Sigmoid colon (tissue), 7 donors: ENCODE results near the gene CTAG2. TPM values are rescaled to one million over a fixed set of nuclear protein-coding genes. Genes with fewer than 3 reads are reported as not detected.
"Not testable (repeated sequence)": the region's sequence is repeated elsewhere in the genome, so short reads cannot be mapped to it uniquely, and the experiment has no call there.

ENCODE experiments used
- DNase-seq: peaks from one replicate; pipeline ENCODE4 v3.0.0-alpha.2; 2019
- H3K27ac ChIP-seq, 4 donors: fragments of 200-600 bp; sonication (generic); one replicate each; pipeline ENCODE4 v1.5.1; 2016 to 2019; ENCODE audit warnings: mild to moderate bottlenecking in 1 of 4
- H3K27me3 ChIP-seq, 3 donors: fragments of 200-600 bp; sonication (generic); one replicate each; pipeline ENCODE4 v1.5.1; 2019; ENCODE audit warnings: mild to moderate bottlenecking in 1 of 3
- H3K36me3 ChIP-seq, 4 donors: fragments of 200-600 bp; sonication (generic); one replicate each; pipeline ENCODE4 v1.5.1; 2016 to 2019
- H3K4me1 ChIP-seq, 4 donors: fragments of 200-600 bp; sonication (generic); one replicate each; pipeline ENCODE4 v1.5.1; 2017 to 2019
- H3K4me3 ChIP-seq, 4 donors: fragments of 200-600 bp; sonication (generic); one replicate each; pipeline ENCODE4 v1.5.1; 2017 to 2019; ENCODE audit warnings: mild to moderate bottlenecking in 2 of 4, moderate library complexity in 1 of 4
- H3K9me3 ChIP-seq, 4 donors: fragments of 200-600 bp in 3 of 4; sonication (generic) in 3 of 4; one replicate each; pipeline versions ENCODE4 v1.5.1 to v1.6.1; 2013 to 2019
- CTCF ChIP-seq, 4 experiments: fragments of 450-650 bp in 3 of 4; fragments of 200-600 bp in 1 of 4; IDR thresholded peaks; one replicate each; pipeline ENCODE4 v1.5.1; 2016 to 2019; ENCODE audit warnings: antibody characterized with exemption in 4 of 4, mild to moderate bottlenecking in 3 of 4, moderate library complexity in 2 of 4
- EP300 ChIP-seq, 4 donors: sonication (generic); formaldehyde crosslinking; IDR thresholded peaks; one replicate each; pipeline ENCODE4 v1.6.1; 2017; ENCODE audit warnings: antibody characterized with exemption in 4 of 4
- POLR2A ChIP-seq, 2 donors: fragments of 450-650 bp; IDR thresholded peaks; one replicate each; pipeline ENCODE4 v1.6.1; 2016; ENCODE audit warnings: antibody characterized with exemption in 2 of 2, mild to moderate bottlenecking in 2 of 2, moderate library complexity in 2 of 2
- POLR2AphosphoS5 ChIP-seq, 4 donors: sonication (generic); formaldehyde crosslinking; IDR thresholded peaks; one replicate each; pipeline ENCODE4 v1.6.1; 2017; ENCODE audit warnings: antibody characterized with exemption in 4 of 4
- WGBS, 2 donors: extraction: QIAGEN DNeasy Blood & Tissue Kit; methylation state at CpG; one replicate each; pipeline ENCODE4 v1.1.7; 2013; 5-methylcytosine and 5-hydroxymethylcytosine counted together
- intact Hi-C: fragments of 100-400 bp; cut with DNase I; formaldehyde crosslinking; loops from one replicate; pipeline ENCODE4 v1.15.1; 2023
- polyA plus RNA-seq, 3 donors: library from polyadenylated mRNA; stranded (reverse); fragments of 200-250 nt; gene quantifications; one replicate each; pipeline ENCODE4 v1.2.3, GENCODE V29; 2013
- total RNA-seq, 4 donors: library from RNA; depleted of rRNA; stranded (reverse); fragments of >200 nt; gene quantifications; one replicate each; pipeline ENCODE4 v1.1.0, GENCODE V29; 2016
- donor health status: healthy with polysubstance abuse.
- donor health status: Bipolar disorder and iron deficiency.
- donor health status: healthy.

The CTAG2 gene
- total RNA-seq (not detected), polyA plus RNA-seq (1 to 10 TPM in 1 of 3 donors, not detected in 2; 3.0 TPM)

- H3K4me3 ChIP-seq, intact Hi-C loops, H3K4me1 ChIP-seq, H3K36me3 ChIP-seq, H3K27me3 ChIP-seq, DNase-seq, H3K27ac ChIP-seq, H3K9me3 ChIP-seq: not testable (repeated sequence)
- no CpG with 5 or more reads among the region's 27 CpGs for WGBS, 2 donors
Measured at GRCh38 chrX:154653413-154653812, at the start of gene CTAG2. Gene CTAG2 (minus strand): TSS chrX:154653579. CDS start chrX:154653515, 64 bp downstream.

DNA sequence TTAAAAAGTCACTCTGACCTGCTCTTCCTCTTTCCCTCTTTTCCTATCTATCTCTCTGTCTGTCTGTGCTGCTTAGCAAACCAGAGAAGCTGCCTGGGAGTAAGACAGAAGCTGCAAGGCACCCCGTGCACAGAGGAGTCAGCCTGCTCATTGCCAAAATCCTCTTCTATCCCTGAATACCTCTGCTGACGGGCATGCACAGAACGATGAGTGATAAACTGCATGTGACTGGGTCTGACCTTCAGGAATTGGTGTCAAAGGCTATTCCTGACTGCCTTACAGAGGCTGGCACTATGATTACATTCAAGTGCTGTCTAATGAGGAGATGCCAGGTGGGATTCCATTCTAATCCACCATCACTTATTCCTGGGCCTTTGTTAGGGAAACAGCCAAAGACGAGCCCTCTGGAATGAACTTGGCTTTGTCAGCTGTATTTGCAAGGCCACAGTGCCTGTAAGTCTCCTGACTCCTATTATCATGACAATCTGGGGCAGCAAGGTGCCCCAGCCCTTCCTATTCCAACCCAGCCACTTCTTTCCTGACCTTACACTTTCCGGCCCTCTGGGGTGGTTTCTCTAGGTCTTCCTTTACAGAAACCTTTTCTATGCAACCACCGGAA lies 45.4 kb upstream of the CTAG2 start:
- H3K27ac ChIP-seq: no peak overlapping the region
- H3K36me3 ChIP-seq: no peaks in the 10 kb centered on the region
- TF ChIP-seq POLR2A (IDR thresholded peaks at IDR 0.05): no peak
- TF ChIP-seq EP300 (IDR thresholded peaks at IDR 0.05): no peak
- no peak for TF ChIP-seq POLR2AphosphoS5 (IDR thresholded peaks at IDR 0.05)
- TF ChIP-seq CTCF (IDR thresholded peaks at IDR 0.05): no peak
- H3K9me3 ChIP-seq: no peaks in the 10 kb centered on the region
- peaks cover 0 to 4% (median 2%) of the 10 kb centered on the region in 4 donors for H3K4me1 ChIP-seq
- no peak overlapping the region for H3K4me3 ChIP-seq
- intact Hi-C loops: no loop called here
- no peaks in the 10 kb centered on the region for H3K27me3 ChIP-seq
- 89 to 91% methylated on average over 6 of the region's 6 CpGs for WGBS, 2 donors
- DNase-seq: no peak

DNA sequence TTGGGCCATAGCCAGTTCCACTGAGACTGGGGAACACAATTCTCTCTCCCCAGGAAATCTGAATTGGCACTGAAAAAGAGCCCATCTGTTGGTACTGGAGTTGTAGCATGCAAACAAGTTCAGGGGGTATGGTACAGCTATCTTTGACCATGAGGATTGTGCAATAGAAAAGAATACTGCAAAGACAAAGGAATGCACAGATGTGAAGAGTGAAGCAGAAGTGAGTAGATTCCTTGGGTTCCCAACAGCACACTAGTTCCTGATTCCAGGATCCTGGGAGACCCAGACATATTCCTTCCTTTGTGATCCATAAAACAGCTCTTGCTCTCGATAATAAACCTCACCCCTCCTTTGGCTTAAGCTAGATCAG lies 43.3 kb upstream of the CTAG2 start:
- intact Hi-C loops: no loop called here
- Histone ChIP-seq H3K27me3 (no peaks in the 10 kb centered on the region), H3K27ac (no peak overlapping the region), H3K4me3 (no peak overlapping the region), H3K36me3 (no peaks in the 10 kb centered on the region), H3K4me1 (peaks cover 0 to 4% (median 2%) of the 10 kb centered on the region in 4 donors), H3K9me3 (no peaks in the 10 kb centered on the region)
- WGBS, 2 donors: 77 to 96% methylated on average over 1 of the region's 1 CpG
- no peak for DNase-seq
- TF ChIP-seq EP300 (IDR thresholded peaks at IDR 0.05) (no peak), CTCF (IDR thresholded peaks at IDR 0.05) (no peak), POLR2A (IDR thresholded peaks at IDR 0.05) (no peak), POLR2AphosphoS5 (IDR thresholded peaks at IDR 0.05) (no peak)

GRCh38 chrX:154695911-154696675 lies 42.7 kb upstream of the CTAG2 start:
- H3K36me3 ChIP-seq: no peaks in the 10 kb centered on the region
- peaks cover 0 to 4% (median 2%) of the 10 kb centered on the region in 4 donors for H3K4me1 ChIP-seq
- WGBS, 2 donors: 74 to 82% methylated on average over 8 of the region's 8 CpGs
- intact Hi-C loops: no loop called here
- no peak overlapping the region for H3K27ac ChIP-seq
- no peaks in the 10 kb centered on the region for H3K9me3 ChIP-seq
- H3K4me3 ChIP-seq: no peak overlapping the region
- no peaks in the 10 kb centered on the region for H3K27me3 ChIP-seq
- DNase-seq: no peak
- no peak for TF ChIP-seq POLR2A (IDR thresholded peaks at IDR 0.05)
- no peak for TF ChIP-seq EP300 (IDR thresholded peaks at IDR 0.05)
- no peak for TF ChIP-seq CTCF (IDR thresholded peaks at IDR 0.05)
- no peak for TF ChIP-seq POLR2AphosphoS5 (IDR thresholded peaks at IDR 0.05)

GRCh38 chrX:154693394-154693793 lies 40.0 kb upstream of the CTAG2 start:
- TF ChIP-seq POLR2AphosphoS5 (IDR thresholded peaks at IDR 0.05) (no peak), EP300 (IDR thresholded peaks at IDR 0.05) (no peak), CTCF (IDR thresholded peaks at IDR 0.05) (no peak), POLR2A (IDR thresholded peaks at IDR 0.05) (no peak)
- Histone ChIP-seq H3K4me3 (no peak overlapping the region), H3K4me1 (peaks cover 0 to 4% (median 2%) of the 10 kb centered on the region in 4 donors), H3K36me3 (no peaks in the 10 kb centered on the region), H3K27ac (no peak overlapping the region), H3K27me3 (no peaks in the 10 kb centered on the region), H3K9me3 (no peaks in the 10 kb centered on the region)
- intact Hi-C loops: no loop called here
- 85 to 93% methylated on average over 3 of the region's 3 CpGs for WGBS, 2 donors
- DNase-seq: no peak

- not testable (repeated sequence) for DNase-seq, H3K36me3 ChIP-seq
Measured at GRCh38 chrX:154690438-154690837, 37.1 kb upstream of the CTAG2 start.

GRCh38 chrX:154672084-154672483 lies 18.7 kb upstream of the CTAG2 start:
- H3K27ac ChIP-seq, H3K9me3 ChIP-seq, DNase-seq, H3K27me3 ChIP-seq, H3K36me3 ChIP-seq, H3K4me3 ChIP-seq, H3K4me1 ChIP-seq, intact Hi-C loops: not testable (repeated sequence)

More at GRCh38 chrX:154690438-154690837, 37.1 kb upstream of the CTAG2 start:
- 91 to 92% methylated on average over 2 of the region's 2 CpGs for WGBS, 2 donors
- H3K4me3 ChIP-seq, H3K27me3 ChIP-seq, H3K9me3 ChIP-seq, H3K4me1 ChIP-seq, intact Hi-C loops, H3K27ac ChIP-seq: not testable (repeated sequence)

DNA sequence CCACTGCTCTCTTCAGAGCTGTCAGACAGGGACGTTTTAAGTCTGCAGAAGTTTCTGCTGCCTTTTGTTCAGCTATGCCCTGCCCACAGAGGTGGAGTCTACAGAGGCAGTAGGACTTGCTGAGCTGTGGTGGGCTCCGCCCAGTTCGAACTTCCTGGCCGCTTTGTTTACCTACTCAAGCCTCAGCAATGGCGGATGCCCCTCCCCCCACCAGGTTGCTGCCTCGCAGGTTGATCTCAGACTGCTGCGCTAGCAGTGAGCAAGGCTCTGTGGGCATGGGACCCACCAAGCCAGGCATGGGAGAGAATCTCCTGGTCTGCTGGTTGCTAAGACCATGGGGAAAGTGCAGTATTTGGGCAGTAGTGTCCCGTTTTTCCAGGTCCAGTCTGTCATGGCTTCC lies 17.5 kb upstream of the CTAG2 start:
- H3K27me3 ChIP-seq, H3K36me3 ChIP-seq, H3K27ac ChIP-seq, H3K4me3 ChIP-seq, DNase-seq, intact Hi-C loops, H3K9me3 ChIP-seq, H3K4me1 ChIP-seq: not testable (repeated sequence)
- WGBS, 2 donors: 64 to 81% methylated on average over 8 of the region's 8 CpGs
